HepG2 (cell line): ENCODE results near the gene ZWILCH. TPM values are rescaled to one million over a fixed set of nuclear protein-coding genes. Genes with fewer than 3 reads are reported as not detected.

Source experiments
- ATAC-seq: fragments of 200-7000 bp; cut with Tn5 transposase; 3 replicates; pipeline ENCODE4 v1.9.1; 2020; ENCODE audit warnings: mild to moderate bottlenecking, moderate library complexity
- BruUV-seq: library from RNA; stranded (reverse); fragments of 400-500 nt; replicated peaks from 2 replicates; lab custom pipeline; 2021; lab: Mats Ljungman, UMichigan
- CTCF ChIA-PET: fragments of 300-600 bp; formaldehyde crosslinking; extraction: SDS; loops from one replicate; lab custom pipeline; 2021; ENCODE audit warnings: low total read pairs, inconsistent platforms, low intra/inter-chr PET ratio; lab: Yijun Ruan, JAX
- POLR2A ChIA-PET: fragments of 350-600 bp; sonication (Branson Sonifier 250); formaldehyde crosslinking; loops from one replicate; lab custom pipeline; 2020; ENCODE audit warnings: antibody characterized with exemption, inconsistent platforms; lab: Yijun Ruan, JAX
- DNase-seq: peaks from one replicate; pipeline ENCODE4 v3.0.0-alpha.2; 2015; ENCODE audit warnings: low spot score
- FAIRE-seq: peaks from 3 replicates; lab custom pipeline; 2011; peaks lifted over from hg19 to GRCh38; lab: Jason Lieb, UNC
- H2AFZ ChIP-seq: one replicate; pipeline ENCODE4 v1.6.1; 2011; ENCODE audit warnings: low read length, inconsistent platforms
- H3K27ac ChIP-seq: fragments of 300-600 bp; 3 replicates; pipeline ENCODE4 v1.8.0; 2011; ENCODE audit warnings: mixed run types, mild to moderate bottlenecking, mixed read lengths, low read length, inconsistent platforms; ENCODE audit not compliant: insufficient read depth; ENCODE audit errors: extremely low read length
- H3K27me3 ChIP-seq, 2 experiments: fragments of 200-600 bp in 1 of 2; 2 replicates in 1 of 2; 3 replicates in 1 of 2; pipeline versions ENCODE4 v1.6.0 to v1.8.0; 2011; ENCODE audit warnings: low read length in 2 of 2, mild to moderate bottlenecking in 2 of 2, moderate library complexity in 2 of 2, inconsistent platforms in 1 of 2; ENCODE audit not compliant: insufficient read depth in 2 of 2, control insufficient read depth in 1 of 2
- H3K36me3 ChIP-seq, 2 experiments: fragments of 200-600 bp in 1 of 2; replicated peaks in 1 of 2; 2 replicates in 1 of 2; 3 replicates in 1 of 2; pipeline versions ENCODE4 v1.5.1 to v1.8.0; 2011; ENCODE audit warnings: low read length in 2 of 2, inconsistent platforms in 1 of 2; ENCODE audit not compliant: insufficient read depth in 2 of 2, control insufficient read depth in 1 of 2
- H3K4me1 ChIP-seq: 2 replicates; pipeline ENCODE4 v1.5.1; 2012; ENCODE audit warnings: low read length, inconsistent platforms; ENCODE audit not compliant: insufficient read depth
- H3K4me2 ChIP-seq: 2 replicates; pipeline ENCODE4 v1.6.0; 2011; ENCODE audit warnings: low read depth, low read length, inconsistent platforms
- H3K4me3 ChIP-seq, 3 experiments: fragments of 200-600 bp in 1 of 3; sonication (generic), shearing (Covaris generic) in 1 of 3; replicated peaks in 1 of 3; 2 replicates each; pipeline ENCODE4 v1.5.1; 2011 to 2016; ENCODE audit warnings: low read length in 3 of 3, inconsistent platforms in 2 of 3, low read depth in 2 of 3, mild to moderate bottlenecking in 2 of 3, control low read depth in 1 of 3, mixed read lengths in 1 of 3; ENCODE audit not compliant: insufficient read depth in 1 of 3
- H3K79me2 ChIP-seq: one replicate; pipeline ENCODE4 v1.6.1; 2011; ENCODE audit warnings: low read length, inconsistent platforms; ENCODE audit not compliant: insufficient read depth
- H3K9ac ChIP-seq: 2 replicates; pipeline ENCODE4 v1.6.0; 2011; ENCODE audit warnings: mild to moderate bottlenecking, low read depth, low read length, inconsistent platforms; ENCODE audit not compliant: insufficient read depth
- H3K9me3 ChIP-seq: 2 replicates; pipeline ENCODE4 v1.5.1; 2012; ENCODE audit warnings: mild to moderate bottlenecking, low read length
- H4K20me1 ChIP-seq: 2 replicates; pipeline ENCODE4 v1.6.0; 2011; ENCODE audit warnings: inconsistent platforms, mild to moderate bottlenecking, low read length, moderate library complexity; ENCODE audit not compliant: insufficient read depth
- ELF1 ChIP-seq: sonication (generic); formaldehyde crosslinking; IDR thresholded peaks from 2 replicates; pipeline ENCODE4 v1.4.0; 2020; ENCODE audit warnings: missing genetic modification reagents
- GTF3A ChIP-seq: sonication (generic); formaldehyde crosslinking; conservative IDR thresholded peaks from 2 replicates; pipeline ENCODE4 v1.4.0; 2020; ENCODE audit warnings: mild to moderate bottlenecking, missing genetic modification reagents
- TCF12 ChIP-seq, 2 experiments: fragments of 450-650 bp in 1 of 2; sonication (generic) in 1 of 2; formaldehyde crosslinking in 1 of 2; IDR thresholded peaks; 2 replicates each; pipeline versions ENCODE4 v1.6.1 to v1.8.0; 2017 to 2022; ENCODE audit warnings: antibody characterized with exemption in 1 of 2, mild to moderate bottlenecking in 1 of 2, missing genetic modification reagents in 1 of 2, moderate library complexity in 1 of 2
- ZSCAN22 ChIP-seq: sonication (generic); formaldehyde crosslinking; IDR thresholded peaks from 2 replicates; pipeline ENCODE4 v1.4.0; 2020; ENCODE audit warnings: mild to moderate bottlenecking, missing genetic modification reagents
- WGBS: methylation state at CpG from one replicate; pipeline ENCODE4 v1.1.6; 2017; ENCODE audit warnings: low lambda C conversion rate; 5-methylcytosine and 5-hydroxymethylcytosine counted together
- in situ Hi-C: cut with HindIII; loops from 2 replicates; pipeline ENCODE4 v1.10.0; 2017; ENCODE audit warnings: low pct_unique_long_range_greater_than_20kb; ENCODE audit not compliant: extremely low pct_ligation_motif_present
- intact Hi-C: fragments of 100-400 bp; cut with micrococcal nuclease; formaldehyde crosslinking; loops from one replicate; pipeline ENCODE4 v1.10.0; 2022; ENCODE audit not compliant: unreplicated experiment
- polyA plus RNA-seq, 8 experiments: library from polyadenylated mRNA; depleted of rRNA in 3 of 8; stranded (reverse) in 7 of 8; unstranded in 1 of 8; fragments of >200 nt; fragmentation: Illumina TruSeq in 4 of 8; extraction: Trizol in 4 of 8; gene quantifications; 2 replicates each; pipeline versions ENCODE4 v1.2.1 to v1.2.3, GENCODE V29; 2011 to 2016; ENCODE audit warnings: low read depth in 4 of 8, missing spikeins in 1 of 8, mixed read lengths in 1 of 8; ENCODE audit not compliant: insufficient read depth in 1 of 8
- total RNA-seq, 5 experiments: library from RNA; depleted of rRNA; stranded (reverse); fragments of >200 nt; fragmentation: Illumina TruSeq; extraction: Trizol; gene quantifications; 2 replicates each; pipeline ENCODE4 v1.2.3, GENCODE V29; 2016; ENCODE audit warnings: low read depth in 1 of 5
- TF ChIP-seq, protein P1 (sequence below): sonication (generic); formaldehyde crosslinking; IDR thresholded peaks from 2 replicates; pipeline ENCODE4 v1.8.0; 2022; ENCODE audit warnings: mild to moderate bottlenecking, missing genetic modification reagents, moderate library complexity
- TF ChIP-seq, protein P2 (sequence below): sonication (generic); formaldehyde crosslinking; IDR thresholded peaks from 2 replicates; pipeline ENCODE4 v1.4.0; 2020; ENCODE audit warnings: mild to moderate bottlenecking, missing genetic modification reagents
- TF ChIP-seq, protein P3 (sequence below), 2 experiments: fragments of 450-650 bp in 1 of 2; sonication (generic) in 1 of 2; formaldehyde crosslinking in 1 of 2; IDR thresholded peaks; 2 replicates each; pipeline versions ENCODE4 v1.6.1 to v1.8.0; 2016 to 2022; ENCODE audit warnings: antibody characterized with exemption in 1 of 2, mild to moderate bottlenecking in 1 of 2, missing genetic modification reagents in 1 of 2
- TF ChIP-seq, protein P4 (sequence below): sonication (generic); formaldehyde crosslinking; IDR thresholded peaks from 2 replicates; pipeline ENCODE4 v1.4.0; 2020; ENCODE audit warnings: missing genetic modification reagents, borderline replicate concordance

ZWILCH gene
- total and polyA plus RNA-seq, 2 of the 13 experiments (the other 11 are each of a cell fraction or from before 2014, with no cell fraction given) = 9.5 to 27.8 TPM

DNA sequence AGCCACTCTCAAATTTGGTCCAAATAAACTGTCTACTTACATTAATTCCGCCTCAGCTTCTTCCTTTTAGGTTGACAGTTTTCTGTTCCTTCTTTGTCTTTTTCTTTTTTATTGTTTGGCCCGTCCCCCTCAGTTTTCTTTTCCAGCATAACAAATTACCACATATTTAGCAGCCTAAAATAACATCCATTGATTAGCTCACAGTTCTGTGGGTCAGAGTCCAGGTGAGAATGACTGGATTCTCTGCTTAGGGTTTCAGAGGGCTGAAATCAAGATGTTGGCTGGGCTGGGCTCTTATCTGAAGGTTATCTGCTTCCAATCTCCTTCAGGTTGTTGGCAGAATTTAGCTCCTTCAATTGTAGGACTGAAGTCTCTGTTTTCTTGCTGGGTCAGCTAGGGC is 85.3 kb downstream of the ZWILCH start:
- no peak overlapping the region for H3K4me2 ChIP-seq
- H4K20me1 ChIP-seq = no peaks in the 10 kb centered on the region
- POLR2A ChIA-PET = no interaction called here
- DNase-seq (no peak), FAIRE-seq (no peak), ATAC-seq (no peak)
- intact Hi-C loops = no loop called here
- H3K4me3 ChIP-seq = no peak overlapping the region
- no peaks in the 10 kb centered on the region; a peak in 1 of 5 replicates for H3K27me3 ChIP-seq
- WGBS = 52% methylated on average over 2 of the region's 2 CpGs
- peaks cover 17% of the 10 kb centered on the region for H3K4me1 ChIP-seq
- no peaks in the 10 kb centered on the region for H3K9me3 ChIP-seq
- no TSS peak for BruUV-seq
- no peak overlapping the region for H3K27ac ChIP-seq
- H3K79me2 ChIP-seq = no peaks in the 10 kb centered on the region
- no peak overlapping the region for H3K9ac ChIP-seq
- no peak overlapping the region for H2AFZ ChIP-seq
- CTCF ChIA-PET = no interaction called here
- H3K36me3 ChIP-seq = no peaks in the 10 kb centered on the region
- in situ Hi-C loops = no loop called here
- TF ChIP-seq, protein P1, sequence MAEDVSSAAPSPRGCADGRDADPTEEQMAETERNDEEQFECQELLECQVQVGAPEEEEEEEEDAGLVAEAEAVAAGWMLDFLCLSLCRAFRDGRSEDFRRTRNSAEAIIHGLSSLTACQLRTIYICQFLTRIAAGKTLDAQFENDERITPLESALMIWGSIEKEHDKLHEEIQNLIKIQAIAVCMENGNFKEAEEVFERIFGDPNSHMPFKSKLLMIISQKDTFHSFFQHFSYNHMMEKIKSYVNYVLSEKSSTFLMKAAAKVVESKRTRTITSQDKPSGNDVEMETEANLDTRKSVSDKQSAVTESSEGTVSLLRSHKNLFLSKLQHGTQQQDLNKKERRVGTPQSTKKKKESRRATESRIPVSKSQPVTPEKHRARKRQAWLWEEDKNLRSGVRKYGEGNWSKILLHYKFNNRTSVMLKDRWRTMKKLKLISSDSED = no peak
- TF ChIP-seq TCF12 (IDR thresholded peaks at IDR 0.05) = no peak
- no peak for TF ChIP-seq TCF12 (CRISPR knock-in tag; IDR thresholded peaks at IDR 0.05)
- TF ChIP-seq, protein P2, sequence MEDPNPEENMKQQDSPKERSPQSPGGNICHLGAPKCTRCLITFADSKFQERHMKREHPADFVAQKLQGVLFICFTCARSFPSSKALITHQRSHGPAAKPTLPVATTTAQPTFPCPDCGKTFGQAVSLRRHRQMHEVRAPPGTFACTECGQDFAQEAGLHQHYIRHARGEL (CRISPR knock-in tag) = no peak
- no peak for TF ChIP-seq ELF1
- no peak for TF ChIP-seq GTF3A (CRISPR knock-in tag)
- TF ChIP-seq, protein P3, sequence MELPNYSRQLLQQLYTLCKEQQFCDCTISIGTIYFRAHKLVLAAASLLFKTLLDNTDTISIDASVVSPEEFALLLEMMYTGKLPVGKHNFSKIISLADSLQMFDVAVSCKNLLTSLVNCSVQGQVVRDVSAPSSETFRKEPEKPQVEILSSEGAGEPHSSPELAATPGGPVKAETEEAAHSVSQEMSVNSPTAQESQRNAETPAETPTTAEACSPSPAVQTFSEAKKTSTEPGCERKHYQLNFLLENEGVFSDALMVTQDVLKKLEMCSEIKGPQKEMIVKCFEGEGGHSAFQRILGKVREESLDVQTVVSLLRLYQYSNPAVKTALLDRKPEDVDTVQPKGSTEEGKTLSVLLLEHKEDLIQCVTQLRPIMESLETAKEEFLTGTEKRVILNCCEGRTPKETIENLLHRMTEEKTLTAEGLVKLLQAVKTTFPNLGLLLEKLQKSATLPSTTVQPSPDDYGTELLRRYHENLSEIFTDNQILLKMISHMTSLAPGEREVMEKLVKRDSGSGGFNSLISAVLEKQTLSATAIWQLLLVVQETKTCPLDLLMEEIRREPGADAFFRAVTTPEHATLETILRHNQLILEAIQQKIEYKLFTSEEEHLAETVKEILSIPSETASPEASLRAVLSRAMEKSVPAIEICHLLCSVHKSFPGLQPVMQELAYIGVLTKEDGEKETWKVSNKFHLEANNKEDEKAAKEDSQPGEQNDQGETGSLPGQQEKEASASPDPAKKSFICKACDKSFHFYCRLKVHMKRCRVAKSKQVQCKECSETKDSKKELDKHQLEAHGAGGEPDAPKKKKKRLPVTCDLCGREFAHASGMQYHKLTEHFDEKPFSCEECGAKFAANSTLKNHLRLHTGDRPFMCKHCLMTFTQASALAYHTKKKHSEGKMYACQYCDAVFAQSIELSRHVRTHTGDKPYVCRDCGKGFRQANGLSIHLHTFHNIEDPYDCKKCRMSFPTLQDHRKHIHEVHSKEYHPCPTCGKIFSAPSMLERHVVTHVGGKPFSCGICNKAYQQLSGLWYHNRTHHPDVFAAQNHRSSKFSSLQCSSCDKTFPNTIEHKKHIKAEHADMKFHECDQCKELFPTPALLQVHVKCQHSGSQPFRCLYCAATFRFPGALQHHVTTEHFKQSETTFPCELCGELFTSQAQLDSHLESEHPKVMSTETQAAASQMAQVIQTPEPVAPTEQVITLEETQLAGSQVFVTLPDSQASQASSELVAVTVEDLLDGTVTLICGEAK (IDR thresholded peaks at IDR 0.05) = no peak
- TF ChIP-seq, protein P3 (CRISPR knock-in tag; IDR thresholded peaks at IDR 0.05) = no peak
- TF ChIP-seq ZSCAN22 (CRISPR knock-in tag) = no peak
- TF ChIP-seq, protein P4, sequence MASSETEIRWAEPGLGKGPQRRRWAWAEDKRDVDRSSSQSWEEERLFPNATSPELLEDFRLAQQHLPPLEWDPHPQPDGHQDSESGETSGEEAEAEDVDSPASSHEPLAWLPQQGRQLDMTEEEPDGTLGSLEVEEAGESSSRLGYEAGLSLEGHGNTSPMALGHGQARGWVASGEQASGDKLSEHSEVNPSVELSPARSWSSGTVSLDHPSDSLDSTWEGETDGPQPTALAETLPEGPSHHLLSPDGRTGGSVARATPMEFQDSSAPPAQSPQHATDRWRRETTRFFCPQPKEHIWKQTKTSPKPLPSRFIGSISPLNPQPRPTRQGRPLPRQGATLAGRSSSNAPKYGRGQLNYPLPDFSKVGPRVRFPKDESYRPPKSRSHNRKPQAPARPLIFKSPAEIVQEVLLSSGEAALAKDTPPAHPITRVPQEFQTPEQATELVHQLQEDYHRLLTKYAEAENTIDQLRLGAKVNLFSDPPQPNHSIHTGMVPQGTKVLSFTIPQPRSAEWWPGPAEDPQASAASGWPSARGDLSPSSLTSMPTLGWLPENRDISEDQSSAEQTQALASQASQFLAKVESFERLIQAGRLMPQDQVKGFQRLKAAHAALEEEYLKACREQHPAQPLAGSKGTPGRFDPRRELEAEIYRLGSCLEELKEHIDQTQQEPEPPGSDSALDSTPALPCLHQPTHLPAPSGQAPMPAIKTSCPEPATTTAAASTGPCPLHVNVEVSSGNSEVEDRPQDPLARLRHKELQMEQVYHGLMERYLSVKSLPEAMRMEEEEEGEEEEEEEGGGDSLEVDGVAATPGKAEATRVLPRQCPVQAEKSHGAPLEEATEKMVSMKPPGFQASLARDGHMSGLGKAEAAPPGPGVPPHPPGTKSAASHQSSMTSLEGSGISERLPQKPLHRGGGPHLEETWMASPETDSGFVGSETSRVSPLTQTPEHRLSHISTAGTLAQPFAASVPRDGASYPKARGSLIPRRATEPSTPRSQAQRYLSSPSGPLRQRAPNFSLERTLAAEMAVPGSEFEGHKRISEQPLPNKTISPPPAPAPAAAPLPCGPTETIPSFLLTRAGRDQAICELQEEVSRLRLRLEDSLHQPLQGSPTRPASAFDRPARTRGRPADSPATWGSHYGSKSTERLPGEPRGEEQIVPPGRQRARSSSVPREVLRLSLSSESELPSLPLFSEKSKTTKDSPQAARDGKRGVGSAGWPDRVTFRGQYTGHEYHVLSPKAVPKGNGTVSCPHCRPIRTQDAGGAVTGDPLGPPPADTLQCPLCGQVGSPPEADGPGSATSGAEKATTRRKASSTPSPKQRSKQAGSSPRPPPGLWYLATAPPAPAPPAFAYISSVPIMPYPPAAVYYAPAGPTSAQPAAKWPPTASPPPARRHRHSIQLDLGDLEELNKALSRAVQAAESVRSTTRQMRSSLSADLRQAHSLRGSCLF = no peak
